Measurements from ENCODE around the gene LYPD1.

Gene LYPD1

DNA sequence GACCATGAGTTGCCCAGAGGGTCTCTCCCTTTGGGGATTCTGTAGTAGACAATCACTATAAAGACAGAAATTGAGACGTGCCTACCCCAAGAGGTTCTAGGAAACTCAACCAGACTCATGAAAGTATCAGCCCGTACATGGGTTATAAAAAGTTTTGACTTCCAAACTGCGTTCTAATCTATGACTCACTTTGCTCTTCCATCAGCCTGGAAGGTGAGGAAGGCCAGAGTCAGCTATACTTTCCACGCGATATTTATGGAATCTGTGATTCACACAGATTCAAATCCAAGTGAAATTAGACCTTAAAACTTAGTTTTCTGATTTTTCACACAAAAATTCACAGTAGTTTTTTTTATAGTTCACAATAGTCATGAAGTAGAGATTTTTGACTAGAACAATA, 7.7 kb upstream of the LYPD1 start:
- H3K4me3 ChIP-seq (ENCODE audit: low read depth, low read length), result no peak overlapping the region
- no peak for DNase-seq (ENCODE audit: low read depth)
- TF ChIP-seq, protein P1, sequence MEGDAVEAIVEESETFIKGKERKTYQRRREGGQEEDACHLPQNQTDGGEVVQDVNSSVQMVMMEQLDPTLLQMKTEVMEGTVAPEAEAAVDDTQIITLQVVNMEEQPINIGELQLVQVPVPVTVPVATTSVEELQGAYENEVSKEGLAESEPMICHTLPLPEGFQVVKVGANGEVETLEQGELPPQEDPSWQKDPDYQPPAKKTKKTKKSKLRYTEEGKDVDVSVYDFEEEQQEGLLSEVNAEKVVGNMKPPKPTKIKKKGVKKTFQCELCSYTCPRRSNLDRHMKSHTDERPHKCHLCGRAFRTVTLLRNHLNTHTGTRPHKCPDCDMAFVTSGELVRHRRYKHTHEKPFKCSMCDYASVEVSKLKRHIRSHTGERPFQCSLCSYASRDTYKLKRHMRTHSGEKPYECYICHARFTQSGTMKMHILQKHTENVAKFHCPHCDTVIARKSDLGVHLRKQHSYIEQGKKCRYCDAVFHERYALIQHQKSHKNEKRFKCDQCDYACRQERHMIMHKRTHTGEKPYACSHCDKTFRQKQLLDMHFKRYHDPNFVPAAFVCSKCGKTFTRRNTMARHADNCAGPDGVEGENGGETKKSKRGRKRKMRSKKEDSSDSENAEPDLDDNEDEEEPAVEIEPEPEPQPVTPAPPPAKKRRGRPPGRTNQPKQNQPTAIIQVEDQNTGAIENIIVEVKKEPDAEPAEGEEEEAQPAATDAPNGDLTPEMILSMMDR (IDR thresholded peaks at IDR 0.05; ENCODE audit: control insufficient read depth, extremely low read depth, insufficient read depth), result no peak

DNA sequence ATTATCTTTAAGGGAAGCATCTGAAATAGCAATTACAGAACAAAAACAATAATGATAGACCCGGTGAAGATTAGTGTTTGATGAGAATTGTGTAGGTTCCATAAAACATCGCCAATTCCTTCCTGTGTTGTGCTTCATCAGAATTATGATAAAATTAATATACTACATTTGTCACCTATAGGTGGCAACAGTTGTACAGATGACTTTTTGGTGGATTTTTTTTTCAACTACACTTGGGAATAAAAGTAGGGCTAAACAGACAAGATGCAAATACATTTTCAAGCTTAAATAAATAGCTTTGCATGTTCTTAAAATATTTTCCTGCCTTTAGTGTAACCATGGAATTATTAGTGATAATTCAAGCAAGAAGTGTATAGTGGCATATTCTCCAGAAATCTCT, 7.0 kb upstream of the LYPD1 start:
- TF ChIP-seq, protein P1 (IDR thresholded peaks at IDR 0.05; ENCODE audit: control insufficient read depth, extremely low read depth, insufficient read depth), result no peak

DNA sequence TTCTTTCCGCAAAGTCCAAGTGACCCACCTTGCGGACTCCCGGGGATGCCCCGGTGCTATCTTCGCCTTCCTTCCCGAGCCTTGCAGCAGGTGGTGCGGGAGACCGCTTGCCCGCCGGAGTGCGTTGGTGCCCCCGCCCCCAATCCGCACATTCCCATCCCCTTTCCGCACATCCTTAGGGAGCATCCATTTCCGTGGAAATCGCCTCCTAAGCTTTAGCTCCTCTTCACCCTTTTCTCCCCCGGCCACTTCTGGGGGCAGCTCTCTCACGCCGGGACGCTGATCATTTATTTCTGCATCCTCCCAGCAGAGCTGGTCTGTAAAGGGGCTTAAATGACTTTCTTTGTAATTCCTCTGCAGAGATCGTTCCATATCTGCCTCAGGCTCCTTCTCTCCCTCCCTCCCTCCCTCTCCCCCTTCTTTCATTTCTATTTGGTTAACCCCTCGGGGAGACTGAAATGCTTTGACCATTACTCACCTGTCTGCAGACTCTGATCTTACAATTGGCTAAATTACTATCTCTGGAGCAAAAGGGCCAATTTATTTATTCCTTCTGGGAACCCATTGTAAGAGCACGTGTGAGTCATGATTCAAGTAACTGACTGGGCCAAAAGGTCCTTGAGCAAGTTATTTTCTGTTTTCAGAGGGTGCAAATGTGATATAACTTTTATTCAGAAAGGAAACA, 1.3 kb upstream of the LYPD1 start:
- TF ChIP-seq, protein P1 (IDR thresholded peaks at IDR 0.05; ENCODE audit: control insufficient read depth, extremely low read depth, insufficient read depth), result no peak
- H3K4me3 ChIP-seq (ENCODE audit: low read depth, low read length), result no peak overlapping the region
- DNase-seq (ENCODE audit: low read depth), result no peak

More for the DNA sequence above, 7.0 kb upstream of the LYPD1 start:
- H3K4me3 ChIP-seq (ENCODE audit: low read depth, low read length), result no peak overlapping the region
- no peak for DNase-seq (ENCODE audit: low read depth)

DNA sequence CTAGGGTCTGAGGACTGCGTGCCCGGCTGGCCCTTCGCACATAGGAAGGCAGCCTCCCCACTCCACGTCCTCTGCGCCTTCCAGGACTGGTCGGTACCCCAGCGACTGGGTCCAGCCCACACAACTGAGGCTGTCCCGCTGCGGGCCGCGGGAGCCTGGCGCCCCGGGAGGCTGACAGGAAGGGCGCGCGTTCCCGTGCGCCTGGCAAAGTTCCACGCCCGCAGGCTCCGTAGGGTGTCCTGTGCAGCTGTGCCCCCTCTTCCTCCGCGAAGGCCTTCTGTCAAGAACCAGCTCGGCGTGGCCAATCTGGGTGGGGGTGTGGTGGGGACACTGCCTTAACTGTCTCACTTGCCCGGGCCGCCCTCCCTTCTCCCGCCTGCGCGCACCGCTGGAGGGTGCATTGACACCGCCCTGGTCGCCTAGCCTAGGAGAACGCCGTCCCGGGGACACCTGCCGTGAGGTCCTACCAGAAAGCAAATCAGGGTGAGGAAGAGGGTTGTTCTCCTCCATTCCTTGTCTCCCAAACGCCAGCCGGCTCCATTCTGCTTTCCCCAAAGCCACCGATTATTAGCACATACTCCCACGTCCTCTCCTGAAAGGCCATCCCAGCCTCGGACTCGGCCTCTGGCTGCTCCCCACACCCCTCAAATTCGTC, 618 bp upstream of the LYPD1 start:
- no peak for DNase-seq (ENCODE audit: low read depth)
- H3K4me3 ChIP-seq (ENCODE audit: low read depth, low read length), result no peak overlapping the region
- TF ChIP-seq, protein P1 (IDR thresholded peaks at IDR 0.05; ENCODE audit: control insufficient read depth, extremely low read depth, insufficient read depth), result no peak

DNA sequence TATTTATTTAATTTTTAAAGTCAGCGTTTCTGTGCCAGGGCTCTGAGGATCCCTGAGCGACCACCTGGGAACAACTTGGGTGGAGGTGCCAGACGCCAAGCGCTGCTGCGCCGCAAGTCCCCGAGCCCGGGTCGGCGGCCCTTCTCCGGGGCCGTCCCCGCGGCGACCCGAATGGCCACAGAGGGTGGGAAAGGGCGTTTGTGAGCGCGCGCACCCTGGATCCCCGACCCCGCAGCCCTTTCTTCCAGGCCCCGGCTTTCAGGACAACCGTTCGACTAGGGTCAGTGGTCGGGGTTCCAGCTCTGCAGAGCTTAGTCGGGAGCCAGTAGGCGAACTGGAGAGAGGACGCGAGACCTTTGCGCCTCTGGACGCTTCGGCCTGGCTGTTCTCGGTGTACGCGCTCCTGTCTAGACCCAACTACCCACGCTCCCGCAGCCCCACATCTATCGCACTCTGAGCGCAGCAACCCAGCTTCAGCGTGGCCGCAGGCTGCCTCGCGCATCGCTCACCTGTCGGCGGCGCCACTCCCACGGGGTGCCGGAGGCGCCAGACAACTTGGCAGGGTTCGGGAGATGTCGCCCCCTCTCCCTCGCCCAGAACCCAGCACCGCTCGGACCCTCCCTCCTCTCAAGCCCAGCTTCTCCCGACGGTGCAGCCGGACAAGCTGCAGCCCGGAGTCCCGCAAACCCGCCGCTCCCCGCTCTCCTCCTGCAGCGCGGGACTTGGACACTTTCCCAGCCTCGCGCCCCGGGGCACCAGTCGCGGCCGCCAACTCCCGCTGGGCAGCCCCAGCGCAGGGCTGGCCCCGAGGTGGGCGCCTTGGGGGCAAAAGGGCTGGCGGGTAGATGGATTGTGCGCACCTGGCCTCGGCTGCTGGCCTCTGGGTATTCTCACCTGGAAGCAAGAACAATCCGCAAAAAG, 758 bp downstream of the LYPD1 start:
- TF ChIP-seq, protein P1 (IDR thresholded peaks at IDR 0.05; ENCODE audit: control insufficient read depth, extremely low read depth, insufficient read depth), result no peak
- no peak overlapping the region for H3K4me3 ChIP-seq (ENCODE audit: low read depth, low read length)
- DNase-seq (ENCODE audit: low read depth), result no peak

DNA sequence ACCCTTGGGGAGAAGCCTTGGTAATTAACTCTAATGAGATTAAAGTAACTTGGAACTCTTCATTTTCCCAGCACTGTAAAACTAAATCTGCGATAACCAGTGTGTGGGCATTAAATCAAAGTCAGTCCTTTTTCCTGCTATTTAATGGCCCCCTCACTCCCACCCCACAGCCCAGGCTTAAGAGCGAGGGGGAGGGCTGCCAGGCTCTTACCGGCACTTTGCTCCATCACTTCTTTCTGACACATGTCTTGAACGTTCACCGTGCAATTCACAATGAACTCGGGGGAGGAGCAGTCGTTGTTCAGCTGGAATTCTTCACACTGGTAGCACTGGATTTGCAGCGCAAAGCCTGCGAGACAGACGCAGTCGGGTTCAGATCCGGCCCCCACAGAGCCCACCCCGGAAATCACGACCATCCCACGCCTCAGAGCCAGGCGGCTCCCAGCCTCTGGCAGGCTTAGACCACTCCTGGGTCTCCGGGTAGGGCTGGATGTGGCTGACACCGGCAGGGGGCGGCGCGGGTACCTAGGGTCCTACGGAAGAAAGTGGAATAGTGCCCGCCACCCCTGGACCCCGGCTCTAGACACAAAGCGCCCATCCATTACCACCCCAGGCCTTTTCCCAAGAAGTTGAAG, 1.7 kb downstream of the LYPD1 start:
- no peak overlapping the region for H3K4me3 ChIP-seq (ENCODE audit: low read depth, low read length)
- TF ChIP-seq, protein P1 (IDR thresholded peaks at IDR 0.05; ENCODE audit: control insufficient read depth, extremely low read depth, insufficient read depth), result no peak
- no peak for DNase-seq (ENCODE audit: low read depth)

All from LNCaP clone FGC (cell line).